Measurements from ENCODE around the gene LRRC47.

LRRC47 gene

DNA sequence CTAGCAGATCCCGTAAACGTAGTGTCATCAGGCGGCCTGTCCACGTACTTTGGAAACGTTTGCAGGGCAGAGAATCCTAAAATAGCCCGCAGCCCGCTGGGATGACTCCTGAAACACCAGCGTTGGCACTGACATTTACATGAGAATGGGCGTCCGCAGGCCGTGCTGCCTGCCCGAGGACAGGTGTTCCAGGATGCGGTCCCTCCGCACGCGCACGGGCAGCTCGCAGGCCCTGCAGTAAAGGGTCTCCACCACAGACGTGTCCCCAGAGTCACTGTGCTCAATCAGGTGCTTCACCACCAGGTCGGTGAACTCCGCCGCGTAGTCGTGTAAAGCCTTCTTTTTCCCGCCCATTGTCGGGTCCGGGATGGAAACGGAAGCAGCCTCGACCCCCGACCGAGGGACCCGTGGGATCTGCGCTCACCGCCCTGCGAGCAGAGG, 49.9 kb downstream of the LRRC47 start:
- DNase-seq = no peak

DNA sequence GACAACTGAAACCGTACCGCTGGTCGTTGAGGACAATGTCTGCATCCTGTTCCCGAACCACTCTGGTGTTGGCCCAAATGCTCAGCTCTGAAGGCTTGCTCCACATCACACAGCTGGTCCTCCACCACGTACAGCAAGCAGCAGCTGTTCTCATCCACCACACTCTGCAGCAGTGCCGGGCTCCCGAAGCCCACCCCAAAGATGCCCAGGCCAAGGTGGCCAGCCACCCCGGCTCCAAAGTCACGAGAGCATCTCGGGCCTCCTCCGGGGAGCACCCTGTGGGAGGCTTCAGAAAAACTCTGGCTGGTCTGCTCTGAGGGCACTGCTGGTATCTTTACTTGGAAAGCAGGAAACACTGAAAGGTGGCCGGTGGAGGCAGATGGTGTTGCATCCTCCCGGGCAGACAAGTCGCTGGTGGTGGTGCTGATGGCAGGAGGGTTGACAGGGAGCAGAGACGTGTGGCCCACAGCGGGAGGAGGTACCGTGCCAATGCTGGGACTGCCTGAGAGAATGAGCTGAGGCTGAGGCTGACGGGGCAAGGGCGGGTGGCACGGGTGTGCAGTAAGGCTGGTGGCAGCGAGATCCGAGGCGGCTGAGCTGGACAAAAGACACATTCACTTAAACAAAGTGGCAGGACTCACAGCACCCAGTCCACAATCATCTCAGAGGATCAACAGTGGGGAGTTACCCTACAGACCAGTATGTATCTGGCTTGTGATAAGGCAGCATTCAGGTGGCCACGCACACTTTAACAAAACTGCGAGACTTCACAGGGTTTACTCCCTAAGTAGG, 50.5 kb downstream of the LRRC47 start:
- DNase-seq = no peak

DNA sequence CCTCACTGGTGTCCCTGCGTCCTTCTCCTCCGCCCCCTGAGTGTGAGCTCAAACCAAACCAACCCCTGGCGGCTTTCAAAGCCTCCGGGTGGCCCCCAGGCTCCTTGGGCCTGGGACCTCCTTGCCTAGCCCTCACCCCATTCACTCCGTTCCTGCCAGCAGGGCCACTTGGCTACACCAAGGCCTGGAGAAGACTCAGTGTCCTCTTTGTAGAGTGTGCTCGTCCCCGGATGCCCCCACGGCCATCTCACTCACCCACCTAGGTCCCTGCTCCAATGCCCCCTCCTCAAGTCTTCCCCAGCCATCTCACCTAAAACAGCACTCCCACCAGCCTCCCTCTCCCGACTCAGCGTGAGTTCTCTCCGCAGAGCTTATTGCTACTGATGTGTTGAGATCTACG, 51.2 kb downstream of the LRRC47 start:
- DNase-seq = no peak

DNA sequence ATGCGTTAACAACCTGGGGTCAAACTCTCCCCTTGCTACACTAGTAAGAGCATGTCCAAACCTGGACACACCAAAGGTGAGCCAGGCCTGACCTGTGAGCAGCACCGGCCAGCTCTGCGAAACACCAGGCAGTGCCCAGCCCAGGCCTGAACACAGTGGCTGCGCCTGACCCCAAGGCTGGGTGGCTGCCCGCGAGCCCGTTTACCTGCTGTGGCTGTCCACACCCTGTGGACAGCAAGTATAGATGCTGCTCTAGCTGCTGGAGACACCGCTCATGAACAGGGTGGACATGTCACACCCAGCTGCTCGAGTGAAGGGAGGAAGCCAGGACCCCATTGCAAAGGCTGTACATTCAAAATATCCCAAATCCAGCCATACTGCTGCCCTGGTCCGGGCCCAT, 51.7 kb downstream of the LRRC47 start:
- DNase-seq = no peak

DNA sequence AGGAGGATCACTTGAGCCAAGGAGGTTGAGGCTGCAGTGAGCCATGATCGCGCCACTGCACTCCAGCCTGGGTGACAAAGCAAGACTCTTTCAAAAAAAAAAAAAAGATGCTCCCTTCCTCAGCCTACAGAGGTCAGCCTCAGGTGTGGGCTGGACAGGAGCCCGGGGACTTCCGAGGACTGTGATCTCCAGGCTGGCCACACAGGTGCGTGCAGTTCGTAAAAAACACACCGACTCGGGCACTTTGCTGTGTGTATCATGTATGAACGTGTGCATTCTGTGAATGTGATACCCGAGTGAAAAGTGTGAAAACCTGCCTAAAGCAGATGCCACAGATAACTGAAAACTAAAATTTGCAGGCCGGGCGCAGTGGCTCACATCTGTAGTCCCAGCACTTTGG, 52.5 kb downstream of the LRRC47 start:
- DNase-seq = no peak

DNA sequence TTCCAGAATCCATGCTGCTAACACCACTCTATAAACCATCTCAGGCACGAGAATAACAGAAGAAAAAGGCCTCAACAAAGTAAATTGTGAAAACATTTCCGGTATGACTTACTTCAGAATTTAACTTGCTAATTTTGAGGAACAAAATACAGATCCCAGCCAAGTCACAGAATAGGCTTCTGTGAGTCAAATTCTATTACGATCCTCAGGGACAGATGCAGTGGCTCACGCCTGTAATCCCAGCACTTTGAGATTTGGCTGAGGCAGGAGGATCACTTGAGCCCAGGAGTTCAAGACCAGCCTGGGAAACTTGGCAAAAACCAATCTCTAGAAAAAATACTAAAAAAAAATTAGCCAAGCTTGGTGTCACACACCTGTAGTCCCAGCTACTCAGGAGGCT, 52.9 kb downstream of the LRRC47 start:
- no peak for DNase-seq

DNA sequence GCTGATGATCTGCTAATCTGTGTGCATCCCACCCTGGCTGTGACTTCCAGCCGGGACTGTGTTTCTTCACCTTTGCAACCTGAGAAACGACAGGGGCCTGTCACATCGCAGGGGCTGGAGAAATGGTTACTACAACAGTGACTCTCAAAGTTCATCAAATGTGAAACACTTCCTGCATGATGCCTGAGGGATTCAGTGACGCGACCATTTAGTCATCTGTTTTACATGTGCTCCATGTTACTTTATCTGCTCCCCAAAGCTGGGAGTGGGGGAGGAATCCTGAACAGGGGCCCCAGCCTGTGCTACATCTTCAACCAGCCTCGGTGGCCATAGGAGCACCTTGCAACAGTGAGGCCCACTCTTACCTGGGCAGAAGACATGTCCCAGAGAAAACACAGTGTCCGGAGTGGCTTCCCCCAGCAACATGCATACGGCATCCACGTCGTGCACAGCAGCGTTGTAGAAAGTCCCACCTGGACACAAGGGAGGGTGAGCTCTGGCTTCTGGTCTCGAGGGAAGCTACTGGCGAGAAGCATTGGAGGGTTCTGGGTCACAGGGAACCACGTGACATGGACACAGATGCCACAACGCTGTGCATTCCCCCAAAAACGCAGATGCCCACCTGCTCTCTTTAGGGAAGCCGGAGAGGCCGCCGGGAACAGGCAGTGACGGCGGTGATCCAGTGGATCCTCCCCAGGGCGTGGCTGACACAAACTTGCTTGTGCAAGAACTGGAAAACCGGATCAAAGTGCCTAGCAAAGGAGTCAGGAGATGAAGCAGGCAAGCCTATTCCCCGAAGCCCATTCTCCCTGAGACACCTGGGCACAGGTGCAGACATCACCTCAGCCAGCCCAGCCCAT, 53.6 kb downstream of the LRRC47 start:
- DNase-seq = no peak

DNA sequence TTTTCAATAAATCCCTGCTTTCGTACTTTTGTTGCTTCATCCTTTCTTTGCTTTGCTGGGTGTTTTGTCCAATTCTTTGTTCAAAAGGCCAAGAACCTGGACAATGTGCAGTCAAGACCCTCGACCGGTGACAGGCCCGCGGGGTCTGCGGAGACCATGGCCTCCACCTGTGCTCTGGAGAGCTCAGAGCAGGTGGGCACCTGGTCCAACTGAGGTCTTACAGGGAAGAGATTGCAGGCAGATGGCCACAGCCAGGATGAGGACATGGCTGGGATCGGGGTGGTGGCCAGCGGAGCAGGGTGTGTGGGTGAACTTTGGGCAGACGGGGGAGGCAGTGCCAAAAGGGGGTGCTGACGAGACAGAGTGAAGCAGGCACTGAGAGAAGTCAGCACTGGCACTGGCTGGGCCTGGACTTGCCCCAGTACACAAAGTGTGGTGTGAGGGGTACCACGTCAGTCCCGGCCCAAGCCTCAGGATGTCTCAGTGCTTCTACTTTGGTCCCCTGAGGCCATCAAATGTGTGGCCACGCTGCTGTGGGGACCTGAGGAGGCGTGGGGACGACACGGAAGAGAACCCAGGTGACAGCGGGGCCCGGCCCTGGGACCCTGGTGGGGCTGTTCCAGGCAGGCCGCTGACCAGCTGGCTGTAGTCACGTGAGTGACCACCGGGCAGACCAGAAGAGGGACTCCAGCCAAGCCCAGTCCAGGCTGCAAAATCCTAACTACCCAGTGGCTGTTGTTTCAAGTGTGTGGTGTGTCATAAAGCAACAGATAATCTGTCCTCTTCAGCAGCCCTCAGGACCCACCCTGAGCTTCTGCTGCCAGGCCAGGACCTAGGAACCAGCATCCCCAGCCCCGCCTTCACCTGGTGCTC, 54.5 kb downstream of the LRRC47 start:
- no peak for DNase-seq

DNA sequence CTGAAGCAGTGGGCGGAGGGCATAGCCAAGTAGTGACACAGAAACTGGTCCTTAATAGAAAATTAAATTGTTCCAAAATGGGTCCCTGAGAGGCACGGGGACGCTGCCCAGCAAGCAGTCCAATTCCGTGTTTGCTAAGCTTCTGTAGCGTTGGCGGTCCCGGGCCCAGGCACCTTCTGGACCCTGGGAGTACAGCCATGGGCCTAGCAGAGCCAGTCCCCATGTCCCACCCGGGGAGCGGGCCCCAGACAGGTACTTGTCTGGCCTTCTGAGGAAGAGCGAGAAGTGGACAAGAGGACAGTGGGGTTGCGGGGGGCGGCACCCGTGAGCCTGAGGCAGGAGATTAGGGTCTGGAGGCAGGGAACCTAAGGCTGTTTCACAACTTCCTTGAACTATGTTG, 55.5 kb downstream of the LRRC47 start:
- DNase-seq = no peak

DNA sequence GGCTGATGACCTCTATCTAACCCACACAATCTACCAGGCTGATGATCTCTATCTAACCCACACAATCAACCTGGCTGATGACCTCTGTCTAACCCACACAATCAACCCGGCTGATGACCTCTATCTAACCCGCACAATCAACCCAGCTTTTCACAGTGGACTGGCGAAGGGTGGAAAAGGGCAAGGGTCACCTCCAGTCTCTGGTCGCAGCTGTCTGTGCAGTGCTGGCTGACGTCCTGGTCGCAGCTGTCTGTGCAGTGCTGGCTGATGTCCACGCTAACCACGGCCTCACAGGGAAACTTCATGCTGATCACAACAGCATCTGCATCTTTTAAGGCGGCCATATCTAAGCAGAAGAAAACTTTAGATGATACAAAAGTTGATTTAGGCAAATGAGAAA, 56.3 kb downstream of the LRRC47 start:
- DNase-seq = no peak

DNA sequence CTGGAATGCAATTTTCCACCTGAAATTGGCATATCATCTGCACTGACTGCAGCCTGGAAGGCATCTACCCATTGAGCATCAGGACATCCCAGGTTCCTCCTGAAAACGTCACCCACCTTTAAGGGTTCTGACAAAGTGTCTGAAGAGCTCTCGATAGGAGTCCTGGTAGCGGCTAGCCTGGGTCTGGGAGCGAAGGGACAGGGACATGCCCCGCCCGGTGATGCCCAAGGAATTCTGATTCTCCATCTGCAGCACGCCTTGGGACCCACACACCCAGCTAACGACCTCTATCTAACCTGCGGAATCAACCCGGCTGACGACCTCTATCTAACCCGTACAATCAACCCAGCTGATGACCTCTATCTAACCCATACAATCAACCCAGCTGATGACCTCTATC, 57.4 kb downstream of the LRRC47 start:
- DNase-seq = no peak

DNA sequence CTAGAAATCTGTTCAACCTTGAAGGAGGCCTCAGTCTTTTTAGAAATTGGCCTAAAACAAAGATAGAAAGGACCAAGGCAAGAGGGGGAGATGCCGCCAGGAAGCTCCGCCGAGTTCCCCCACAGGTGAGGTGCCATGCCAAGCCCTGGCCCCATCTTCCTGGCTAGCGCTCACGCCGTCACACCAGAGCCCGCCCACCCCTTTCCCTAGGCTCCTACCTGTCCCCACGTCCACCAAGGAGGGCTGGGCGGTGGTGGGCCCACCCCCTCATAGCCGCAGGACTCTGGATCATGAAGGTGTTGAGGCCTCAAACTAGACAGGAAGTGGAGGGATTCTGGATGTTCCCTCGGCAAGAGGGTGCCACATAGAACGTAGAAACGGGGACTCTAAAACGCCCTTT, 59.6 kb downstream of the LRRC47 start:
- DNase-seq = no peak

DNA sequence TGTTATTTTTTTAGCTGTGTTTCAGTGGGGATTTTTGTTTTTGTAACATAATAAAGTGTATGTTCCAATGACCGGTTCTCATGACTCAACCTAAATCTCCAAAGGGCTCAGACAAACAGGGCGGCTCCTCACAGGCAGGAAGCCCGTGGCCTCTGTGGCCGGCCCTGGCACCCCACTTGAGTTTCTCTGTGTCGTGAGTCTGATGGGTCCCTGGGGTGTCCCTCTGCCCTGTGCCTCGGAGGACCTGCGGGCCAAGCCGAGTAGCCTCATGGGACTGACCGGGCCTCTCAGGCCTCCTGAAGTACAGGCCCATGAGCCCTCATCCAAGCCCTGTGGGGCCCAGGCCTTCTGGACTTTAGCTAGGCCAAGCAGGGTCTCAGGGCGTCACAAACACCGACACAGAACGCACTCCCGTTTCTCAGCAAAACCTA, 60.2 kb downstream of the LRRC47 start:
- DNase-seq = no peak

DNA sequence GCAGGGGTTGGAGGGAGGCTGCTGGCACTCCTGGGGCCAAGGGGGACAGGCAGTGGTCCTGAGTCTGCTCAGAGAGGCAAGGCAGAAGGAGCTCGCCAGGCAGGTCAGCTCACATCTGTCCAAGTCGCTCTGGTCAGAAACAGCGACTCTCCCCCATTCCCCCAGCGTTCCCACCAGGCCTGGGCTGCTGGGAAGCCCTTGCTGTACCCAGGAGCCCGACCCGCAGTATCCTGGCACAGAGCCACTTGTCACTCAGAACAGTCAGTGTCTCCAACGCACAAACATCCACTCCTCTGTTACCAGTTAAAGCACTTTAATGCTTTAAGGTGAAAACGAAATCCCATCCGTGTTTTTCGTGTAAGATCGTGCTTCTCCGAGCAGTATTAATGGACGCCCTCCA, 60.6 kb downstream of the LRRC47 start:
- DNase-seq = no peak

DNA sequence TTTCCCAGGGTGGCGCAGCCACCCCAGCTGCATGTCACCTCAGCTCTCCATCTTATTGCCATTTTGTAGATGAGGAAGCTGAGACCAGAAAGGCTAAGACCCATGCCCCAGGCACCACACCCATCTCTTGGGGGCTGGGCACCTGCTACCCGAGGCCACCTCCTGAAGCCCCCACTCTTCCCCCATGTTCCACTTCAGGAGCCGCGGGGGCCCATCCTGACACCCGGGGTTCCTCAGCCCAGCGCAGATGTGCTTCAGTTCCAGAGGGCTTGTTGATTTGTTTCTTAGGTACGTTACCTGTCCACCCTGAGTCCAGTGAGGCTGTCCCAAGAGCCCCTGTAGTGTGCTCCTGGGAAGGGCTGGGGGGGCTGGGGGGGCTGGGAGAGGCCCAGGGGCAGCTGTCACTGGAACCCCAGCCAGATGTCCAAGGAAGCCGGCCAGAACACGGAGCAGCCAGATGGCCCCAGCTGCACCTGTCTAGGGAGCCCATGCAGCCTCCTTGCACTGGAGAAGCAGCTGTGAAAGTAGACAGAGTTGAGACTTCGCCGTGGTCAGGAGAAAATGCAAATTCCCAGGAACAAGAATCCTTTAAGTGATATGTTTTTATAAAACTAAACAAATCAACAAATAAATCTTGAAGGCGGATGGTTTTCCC, 61.1 kb downstream of the LRRC47 start:
- DNase-seq = no peak

DNA sequence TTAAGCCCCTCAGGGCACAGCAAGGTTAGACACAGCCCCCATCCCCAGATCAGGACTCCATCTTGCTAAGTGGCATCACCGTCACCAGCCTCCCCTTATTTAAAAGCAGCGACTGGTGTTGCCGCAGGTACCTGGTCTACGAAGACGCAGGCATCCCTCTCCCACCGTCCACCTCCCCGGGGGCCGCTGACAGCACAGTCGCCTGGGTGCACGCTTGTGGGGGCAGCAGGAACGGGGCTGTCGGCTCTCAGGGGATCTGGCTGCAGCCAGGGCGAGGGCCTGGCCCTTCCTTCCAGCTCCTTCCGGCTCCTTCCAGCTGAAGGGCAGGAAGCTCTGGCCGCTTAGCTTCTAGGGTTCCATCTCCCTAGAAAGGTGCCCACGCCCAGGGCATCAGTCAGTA, 61.7 kb downstream of the LRRC47 start:
- no peak for DNase-seq

DNA sequence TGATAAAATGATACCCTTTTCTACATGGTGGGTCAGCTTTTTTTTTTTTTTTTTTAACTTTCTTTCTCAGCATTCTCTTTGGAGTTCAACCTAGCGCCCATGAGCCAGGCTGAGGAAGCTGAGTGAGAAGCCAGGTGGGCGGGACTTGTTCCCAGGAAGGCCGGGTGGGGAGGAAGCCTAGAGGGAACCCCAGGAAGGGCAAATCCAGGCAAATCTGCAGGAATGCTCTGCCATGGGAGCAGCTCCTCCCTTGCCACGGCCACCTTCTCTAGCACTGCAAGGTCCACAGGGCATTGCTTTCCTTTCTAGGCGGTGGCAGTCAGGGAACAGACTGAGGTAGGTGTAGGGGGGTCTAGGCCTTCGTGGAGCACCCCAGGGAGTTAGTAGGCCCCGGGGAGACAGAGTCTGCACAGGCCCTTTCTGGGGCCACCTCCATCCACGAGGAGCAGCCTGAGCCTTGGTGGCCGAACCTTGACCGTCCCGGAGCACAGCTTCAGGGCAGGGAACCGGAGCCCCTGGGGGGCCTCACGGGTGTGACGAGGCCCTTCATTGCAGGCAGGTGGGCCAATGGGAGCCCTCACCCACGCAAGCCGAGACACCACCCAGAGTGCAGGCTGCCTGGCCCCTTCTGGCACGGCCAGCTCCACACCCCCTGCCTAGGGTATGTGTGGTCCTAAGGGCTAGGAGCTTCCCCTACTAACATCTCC, 62.3 kb downstream of the LRRC47 start:
- no peak for DNase-seq

DNA sequence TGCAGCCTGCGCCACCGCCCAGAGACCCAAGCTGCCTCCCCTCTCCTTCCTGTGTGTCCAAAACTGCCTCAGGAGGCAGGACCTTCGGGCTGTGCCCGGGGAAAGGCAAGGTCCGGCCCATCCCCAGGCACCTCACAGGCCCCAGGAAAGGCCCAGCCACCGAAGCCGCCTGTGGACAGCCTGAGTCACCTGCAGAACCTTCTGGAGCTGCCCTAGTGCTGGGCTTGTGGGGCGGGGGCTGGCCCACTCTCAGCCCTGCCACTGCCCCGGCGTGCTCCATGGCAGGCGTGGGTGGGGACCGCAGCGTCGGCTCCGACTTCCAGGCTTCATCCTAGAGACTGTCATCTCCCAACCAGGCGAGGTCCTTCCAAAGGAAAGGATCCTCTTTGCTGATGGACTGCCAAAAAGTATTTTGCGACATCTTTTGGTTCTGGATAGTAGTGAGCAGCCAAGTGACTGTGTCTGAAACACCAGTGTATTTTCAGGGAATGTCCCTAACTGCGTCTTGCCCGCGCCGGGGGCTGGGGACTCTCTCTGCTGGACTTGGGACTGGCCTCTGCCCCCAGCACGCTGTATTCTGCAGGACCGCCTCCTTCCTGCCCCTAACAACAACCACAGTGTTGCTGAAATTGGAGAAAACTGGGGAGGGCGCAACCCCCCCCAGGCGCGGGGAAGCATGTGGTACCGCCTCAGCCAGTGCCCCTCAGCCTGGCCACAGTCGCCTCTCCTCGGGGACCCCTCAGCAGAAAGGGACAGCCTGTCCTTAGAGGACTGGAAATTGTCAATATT, 63.0 kb downstream of the LRRC47 start:
- no peak for DNase-seq

DNA sequence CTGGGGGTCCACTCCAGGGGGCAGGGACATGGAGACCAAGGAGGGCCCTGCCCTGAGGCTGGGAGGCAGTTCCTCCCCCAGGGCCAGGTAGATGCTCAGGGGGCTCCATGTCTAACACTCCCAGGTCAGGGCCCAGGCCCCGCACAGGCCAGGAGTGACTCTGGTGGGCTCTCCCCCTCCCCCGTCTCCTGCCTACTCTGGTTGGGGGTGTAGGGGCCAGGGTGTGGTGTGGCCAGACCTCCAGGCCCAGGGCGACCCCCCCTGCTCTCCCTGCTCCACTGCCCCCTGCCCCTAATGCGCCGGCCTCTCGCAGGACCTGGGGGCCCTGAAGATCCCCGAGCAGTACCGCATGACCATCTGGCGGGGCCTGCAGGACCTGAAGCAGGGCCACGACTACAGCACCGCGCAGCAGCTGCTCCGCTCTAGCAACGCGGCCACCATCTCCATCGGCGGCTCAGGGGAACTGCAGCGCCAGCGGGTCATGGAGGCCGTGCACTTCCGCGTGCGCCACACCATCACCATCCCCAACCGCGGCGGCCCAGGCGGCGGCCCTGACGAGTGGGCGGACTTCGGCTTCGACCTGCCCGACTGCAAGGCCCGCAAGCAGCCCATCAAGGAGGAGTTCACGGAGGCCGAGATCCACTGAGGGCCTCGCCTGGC, 63.7 kb downstream of the LRRC47 start:
- no peak for DNase-seq
